Stimulated activated CD4-positive, alpha-beta T cell treated with anti-CD3 and anti-CD28 coated beads, Interleukin-15, amount 100 ng/mL, for 1 hour (primary cell): ENCODE data around the gene THAP5.

Experiments
- DNase-seq, 2 donors: peaks; one replicate each; pipeline ENCODE4 v3.0.0-alpha.2; 2020; ENCODE audit warnings: low read depth in 1 of 2, low spot score in 1 of 2

The THAP5 gene

DNA sequence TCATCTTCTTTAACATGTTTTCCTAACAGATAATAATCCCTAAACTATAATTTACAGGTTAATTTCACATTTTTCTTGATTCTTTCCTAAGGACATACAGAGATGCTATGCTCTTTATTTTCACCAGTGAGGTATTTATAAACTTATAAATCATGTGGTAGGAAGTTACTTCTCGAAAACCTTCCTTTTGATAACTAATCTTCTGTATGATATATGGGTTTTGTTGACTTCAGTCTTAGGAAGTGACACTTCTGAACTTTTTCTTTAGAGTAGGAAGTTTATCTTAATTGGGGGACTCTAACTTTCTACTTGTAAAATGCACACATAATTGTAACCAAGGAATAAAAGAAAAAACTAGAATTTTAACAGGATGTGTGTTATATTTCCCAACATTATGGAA, 33.8 kb downstream of the THAP5 start:
- no peak for DNase-seq

DNA sequence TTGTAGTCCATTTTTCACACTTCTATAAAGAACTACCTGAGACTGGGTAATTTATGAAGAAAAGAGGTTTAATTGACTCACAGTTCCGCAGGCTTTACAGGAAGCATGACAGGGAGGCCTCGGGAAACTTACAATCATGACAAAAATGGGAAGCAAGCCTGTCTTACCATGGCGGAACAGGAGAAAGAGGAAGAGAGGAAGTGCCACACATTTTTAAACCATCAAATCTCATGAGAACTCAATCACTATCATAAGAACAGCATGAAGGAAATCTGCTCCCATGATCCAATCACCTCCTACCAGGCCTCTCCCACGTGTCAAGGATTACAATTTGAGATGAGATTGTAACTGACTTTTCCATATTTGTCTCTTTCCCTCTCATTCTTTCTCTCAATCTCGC, 34.2 kb downstream of the THAP5 start:
- DNase-seq, result no peak

DNA sequence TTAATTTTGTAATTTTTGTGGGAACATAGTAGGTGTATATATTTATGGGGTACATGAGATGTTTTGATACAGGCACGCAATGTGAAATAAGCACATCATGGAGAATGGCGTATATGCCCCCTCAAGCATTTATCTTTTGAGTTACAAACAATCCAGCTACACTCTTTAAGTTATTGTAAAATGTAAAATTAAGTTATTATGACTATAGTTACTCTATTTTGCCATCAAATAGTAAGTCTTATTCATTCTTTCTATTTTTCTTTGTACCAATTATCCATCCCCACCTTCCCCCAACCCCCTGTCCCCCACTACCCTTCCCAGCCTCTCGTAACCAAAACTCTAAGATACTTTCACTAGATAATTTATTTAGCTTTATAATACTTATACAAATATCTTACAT, 35.8 kb downstream of the THAP5 start:
- DNase-seq, result no peak

DNA sequence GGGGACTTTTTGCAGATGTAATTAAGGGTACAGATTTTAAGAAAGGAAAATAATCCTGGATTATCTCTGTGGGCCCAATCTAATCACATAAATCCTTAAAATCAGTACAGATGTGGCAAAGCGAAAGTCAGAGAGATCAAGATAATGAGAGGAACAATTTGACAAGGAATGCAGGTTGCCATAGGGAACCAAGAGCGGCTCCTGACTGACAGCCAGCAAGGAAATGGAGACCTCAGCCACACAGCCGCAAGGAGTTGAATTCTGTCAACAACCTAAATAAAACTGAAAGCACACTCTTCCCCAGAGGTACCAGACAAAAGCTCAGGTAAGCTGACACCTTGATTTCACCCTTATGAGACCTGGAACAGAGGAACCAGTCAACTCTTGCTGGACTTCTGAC, 40.2 kb downstream of the THAP5 start:
- no peak for DNase-seq

DNA sequence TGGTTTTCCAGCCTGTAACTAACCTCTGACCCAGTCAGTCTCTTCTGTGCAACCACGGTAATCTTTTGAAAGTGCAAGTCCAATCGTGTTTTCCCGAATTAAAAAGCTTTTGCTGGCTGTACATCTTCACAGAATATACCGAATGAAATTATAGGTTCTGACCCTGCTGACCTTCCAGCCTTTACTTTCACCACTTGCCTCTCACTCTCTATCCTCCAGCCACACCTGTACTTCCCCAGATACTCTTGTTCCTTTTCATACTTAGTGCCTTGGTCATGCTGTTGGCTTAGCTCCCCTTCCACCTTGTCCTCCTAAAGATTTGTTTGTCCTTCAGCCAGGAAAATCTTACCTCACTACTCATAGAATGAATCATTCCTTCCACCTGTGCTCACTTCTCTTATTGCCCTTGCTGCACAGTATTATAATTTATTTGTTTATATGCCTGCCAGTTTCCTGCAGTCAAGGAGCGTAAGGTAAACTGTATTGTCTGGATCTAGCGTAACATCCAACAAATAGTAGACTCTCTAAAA, 41.3 kb downstream of the THAP5 start:
- DNase-seq, result no peak

DNA sequence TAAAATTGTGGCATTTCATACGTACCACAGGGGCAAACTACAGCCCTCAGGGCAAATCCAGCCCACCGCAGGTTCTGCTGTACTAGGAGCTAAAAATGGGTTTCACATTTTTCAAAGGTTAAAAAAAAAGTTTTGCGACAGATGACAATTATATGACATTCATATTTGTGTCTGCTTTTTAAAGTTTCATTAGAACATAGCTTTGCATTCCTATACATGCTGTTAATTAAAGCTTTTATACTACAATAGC, 42.8 kb downstream of the THAP5 start:
- no peak for DNase-seq

DNA sequence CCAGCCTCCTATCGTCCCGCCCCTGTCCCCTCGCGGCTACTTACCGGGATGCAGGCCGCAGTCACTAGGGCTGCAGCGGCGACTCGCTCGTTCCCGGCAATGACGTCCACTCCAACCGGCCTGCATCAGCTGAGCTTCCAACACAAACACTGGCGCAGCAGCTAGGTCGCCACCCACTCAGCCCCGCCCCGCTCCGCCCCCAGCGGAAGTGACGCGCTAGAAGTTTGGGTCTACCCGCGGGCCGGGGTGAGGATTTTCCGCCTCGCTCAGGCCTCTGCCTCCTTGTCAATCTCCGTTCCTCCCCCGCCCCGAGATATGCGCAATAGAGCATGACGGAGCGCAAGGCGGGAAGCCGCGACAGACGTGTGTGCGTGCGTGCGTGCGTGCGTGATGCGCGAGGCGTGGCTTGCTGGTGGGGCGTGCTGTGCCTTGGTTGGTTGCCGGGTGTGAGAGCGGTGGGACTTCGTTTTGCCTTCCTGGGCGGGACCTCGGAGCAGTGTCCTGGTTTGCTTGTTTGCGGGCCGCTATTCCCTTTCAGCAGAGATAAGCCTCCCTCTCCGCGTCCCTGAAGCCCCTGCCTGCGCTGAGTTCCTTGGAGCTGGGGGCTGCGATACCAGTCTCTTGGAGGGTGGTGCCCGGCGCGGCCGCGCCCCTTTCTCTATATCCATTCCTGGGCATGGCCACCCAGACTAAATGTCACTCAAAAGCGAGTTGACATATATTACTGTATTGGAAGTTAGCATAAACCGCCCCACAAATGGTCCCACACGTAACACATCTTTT, 43.3 kb downstream of the THAP5 start, which contains the start of gene PNPLA8:
Gene PNPLA8, minus strand, starts transcription at position 151 of the 783 bp plus-strand sequence. CDS start 10,644 bp downstream, outside the sequence.
- peak; percentile 98 to 100 for DNase-seq

DNA sequence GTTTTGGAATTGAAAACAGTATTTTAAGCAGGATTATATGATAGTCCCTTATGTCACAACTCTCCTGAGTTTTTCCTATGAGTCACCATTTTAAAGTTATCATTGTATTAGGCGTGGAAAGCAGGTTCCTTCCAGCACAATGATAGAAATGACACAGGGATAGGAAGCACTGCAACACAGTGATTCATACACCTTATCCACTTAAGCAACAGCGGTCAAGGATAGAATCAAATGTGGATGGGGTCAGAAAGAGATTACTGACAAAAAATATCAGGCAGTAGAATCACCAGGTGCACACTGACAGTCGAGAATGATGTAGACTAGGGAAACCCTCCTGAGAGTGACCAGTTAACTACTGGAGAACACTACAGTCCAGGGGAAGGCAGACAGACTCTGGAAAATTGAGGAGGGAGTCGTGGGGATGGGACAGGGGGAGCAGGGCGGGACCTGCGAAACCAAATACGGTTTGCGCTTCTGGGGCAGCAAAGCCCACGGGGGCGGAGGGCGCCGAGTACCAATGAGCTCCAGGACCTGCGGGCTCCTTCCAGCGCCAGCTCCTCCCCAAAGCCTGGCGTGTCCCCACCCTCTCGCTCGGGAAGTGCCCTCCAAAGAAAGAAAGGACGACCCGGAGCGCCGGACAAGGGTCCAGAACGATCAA, 44.0 kb downstream of the THAP5 start:
- no peak for DNase-seq

DNA sequence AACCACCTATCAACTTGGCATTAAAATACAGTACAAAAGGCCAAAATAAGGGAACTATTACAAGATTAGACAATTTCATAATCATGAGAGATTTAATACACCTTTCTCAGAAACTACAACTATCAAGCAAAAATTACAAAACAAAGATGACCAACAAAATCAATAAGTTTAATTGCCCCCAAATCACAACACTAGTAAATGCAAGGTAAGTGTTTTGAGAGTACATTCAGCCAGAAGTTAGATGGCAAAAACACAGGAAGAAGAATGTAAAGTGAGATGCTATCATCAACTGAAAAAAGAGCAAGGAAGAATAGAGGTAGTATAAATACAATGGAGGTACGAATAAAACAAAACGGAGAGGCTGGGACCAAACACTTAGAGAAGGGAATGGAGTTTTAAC, 46.7 kb downstream of the THAP5 start:
- DNase-seq, result no peak

DNA sequence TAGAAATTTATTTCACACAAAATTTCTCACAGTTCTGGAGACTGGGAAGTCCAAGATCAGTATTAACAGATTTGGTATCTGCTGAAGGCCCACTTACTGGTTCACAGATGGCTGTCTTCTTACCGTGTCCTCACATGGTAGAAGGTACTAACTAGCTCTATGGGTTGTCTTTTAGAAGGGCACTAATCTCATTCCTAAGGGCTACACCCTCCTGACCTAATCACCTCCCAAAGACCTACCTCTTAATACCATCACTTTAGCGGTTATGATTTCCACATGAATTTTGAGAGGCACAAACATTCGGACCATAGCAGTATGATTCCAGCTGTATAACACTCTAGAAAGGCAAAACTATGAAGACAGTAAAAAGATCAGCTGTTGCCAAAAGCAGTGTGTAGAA, 51.6 kb downstream of the THAP5 start:
- no peak for DNase-seq

DNA sequence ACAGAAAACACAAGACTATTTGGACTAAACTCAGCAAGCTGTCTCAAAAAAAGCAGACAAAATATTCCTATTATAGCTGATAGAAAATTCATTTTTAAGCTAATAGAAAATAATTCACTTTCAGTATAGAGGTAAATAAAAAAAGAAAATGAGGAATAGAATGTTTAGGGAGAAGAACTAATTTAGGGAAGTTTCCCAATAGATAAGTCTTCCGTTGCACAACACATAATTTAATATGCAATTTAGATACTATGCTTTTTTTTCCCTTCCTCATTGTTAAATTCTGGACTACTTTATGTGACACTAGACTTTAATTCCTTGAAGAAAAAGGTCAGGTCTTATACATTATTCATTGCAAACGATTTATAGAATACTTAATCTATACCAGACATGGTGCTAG, 53.9 kb downstream of the THAP5 start:
- DNase-seq, result no peak

DNA sequence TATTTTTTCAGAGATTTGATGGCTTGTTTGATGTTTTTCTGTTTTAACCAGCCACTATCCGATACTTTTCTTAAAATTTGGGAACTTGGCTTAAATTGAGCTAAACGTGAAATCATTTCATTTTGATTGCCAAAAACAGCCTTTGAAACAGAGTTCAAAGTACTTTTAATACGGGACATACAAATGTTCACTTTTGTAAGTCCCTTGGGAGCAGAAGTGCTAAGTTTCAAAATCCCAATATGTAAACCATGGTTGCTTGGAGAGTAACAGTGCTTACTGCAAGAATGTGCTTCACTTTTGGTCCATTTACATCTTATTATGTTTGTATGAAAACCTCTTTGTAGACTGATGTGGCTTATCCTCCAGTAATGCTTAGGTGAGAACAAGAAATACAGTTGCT, 54.5 kb downstream of the THAP5 start:
- no peak for DNase-seq
